Heart left ventricle (tissue), 13 donors: ENCODE measurements around the gene CHCT1.

ENCODE experiments used
- CTCF ChIP-seq, 12 donors: fragments of 200-600 bp; sonication (generic) in 4 of 12; IDR thresholded peaks; one replicate each; pipeline versions ENCODE4 v1.5.0 to v1.8.0; 2018 to 2022; ENCODE audit warnings: antibody characterized with exemption in 12 of 12, mild to moderate bottlenecking in 5 of 12
- POLR2A ChIP-seq, 2 donors: fragments of 450-650 bp; IDR thresholded peaks; one replicate each; pipeline ENCODE4 v1.6.1; 2017; ENCODE audit warnings: antibody characterized with exemption in 2 of 2, mild to moderate bottlenecking in 2 of 2, moderate library complexity in 2 of 2
- donor health status: ischemic (EF 13 %, LVEDD 7.1; RV severe dilation, severe dysfunction).
- donor health status: DM: no; HTN: yes; CAD: no.
- donor health status: DM: no; HTN: no; CAD: no.
- donor health status: ischemic (EF 25% LVEDD 6.9; RV normal size, moderate dysfunction).
- donor health status: ischemic (EF 25% LVEDD 5.7; RV mildly dilated, moderate dysfunction).
- donor health status: ischemic (EF 35%, LVEDD 5.7; RV mildly dilated, moderate dysfunction).
- donor health status: nonischemic (EF 11% LVEDD 7.7; RV severe dilation, severe dysfunction).
- donor health status: DM: yes; HTN: yes; CAD: no.
- donor health status: PGD.
- donor health status: ischemic (EF 29% LVEDD 5.4; RV normal size, mild dysfunction).
- donor health status: nonischemic (EF 23%, LVEDD 6.1; RV moderate dilation, normal function).

- TF ChIP-seq CTCF (IDR thresholded peaks at IDR 0.05) (no peak), POLR2A (IDR thresholded peaks at IDR 0.05) (no peak)
Observed at GRCh38 chr17:60395508-60396065, 26.7 kb upstream of the CHCT1 start.
